ENCODE measurements around the gene SNAPC1.
A peak's percentile ranks its signal among the peaks of the same experiment; 100 is the strongest.

SNAPC1 gene

DNA sequence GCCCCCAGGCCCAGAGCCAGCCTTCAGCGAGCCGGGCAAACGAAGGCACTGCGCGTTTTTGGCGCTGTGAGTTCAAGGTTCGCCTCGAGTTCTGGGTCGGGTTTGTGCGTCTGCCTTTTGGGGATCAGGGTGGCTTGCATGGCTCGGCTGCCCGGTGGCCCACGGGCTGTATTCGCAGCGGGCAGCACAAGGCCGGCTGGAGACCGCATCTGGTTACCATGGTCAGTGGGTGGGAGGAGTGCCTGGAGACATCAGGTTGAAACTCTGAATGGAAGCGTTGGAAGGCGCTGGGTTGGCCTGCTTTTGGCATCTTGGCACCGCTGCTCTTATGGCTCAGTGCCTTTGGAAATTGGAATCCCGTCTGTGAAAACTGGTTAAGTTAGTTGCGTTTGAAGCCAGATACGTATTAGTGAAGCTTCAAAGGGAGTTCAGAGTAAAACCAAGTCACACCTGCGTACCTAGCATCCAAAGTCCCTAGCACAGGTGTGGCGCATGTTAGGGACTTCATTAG is 50.9 kb downstream of the SNAPC1 start:
- no peak for DNase-seq

- DNase-seq = no peak
These were observed 60.2 kb downstream of the SNAPC1 start for GRCh38 chr14:61822458-61822857.

GRCh38 chr14:61832783-61833182 is 70.6 kb downstream of the SNAPC1 start:
- DNase-seq = no peak

GRCh38 chr14:61836184-61836583 is 74.0 kb downstream of the SNAPC1 start:
- no peak for DNase-seq

GRCh38 chr14:61836807-61837206 is 74.6 kb downstream of the SNAPC1 start:
- no peak for DNase-seq

DNA sequence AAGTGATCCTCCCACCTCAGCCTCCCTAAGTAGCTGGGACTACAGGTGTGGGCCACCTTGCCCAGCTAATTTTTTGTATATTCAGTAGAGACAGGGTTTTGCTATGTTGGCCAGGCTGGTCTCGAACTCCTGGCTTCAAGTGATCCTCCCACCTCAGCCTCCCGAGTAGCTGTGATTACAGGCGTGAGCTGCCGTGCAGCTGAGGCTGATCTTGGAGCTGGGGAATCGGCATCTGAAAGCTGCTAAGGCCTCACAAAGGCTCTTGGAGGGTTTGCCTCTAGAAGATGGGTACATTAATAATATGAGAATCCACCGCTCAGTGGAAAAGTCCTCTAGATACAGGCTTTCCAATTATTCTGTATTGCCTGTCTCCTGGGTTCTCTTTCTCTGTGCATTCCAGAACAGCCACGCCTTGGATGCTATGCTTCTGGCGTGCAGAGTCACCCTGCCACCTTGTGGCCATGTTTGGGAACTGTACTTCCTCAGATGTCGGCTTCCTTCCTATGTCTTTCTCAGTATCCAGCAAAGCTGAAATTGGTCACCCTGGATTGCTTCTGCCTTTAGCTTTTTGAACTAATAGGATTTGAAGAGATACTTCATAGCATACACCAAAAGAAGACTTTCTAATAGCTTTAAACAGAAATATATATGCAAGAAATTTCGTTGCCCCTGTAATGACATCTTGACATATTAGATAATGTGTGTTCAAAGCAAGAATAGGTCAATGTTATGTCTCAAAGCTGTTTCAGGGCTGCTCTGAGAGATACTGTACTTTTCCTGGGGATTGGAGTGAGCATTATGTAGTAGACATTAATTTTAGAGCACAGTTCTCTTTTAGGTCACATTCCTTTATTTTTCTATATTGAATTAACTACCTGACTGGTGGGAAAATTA is 75.4 kb downstream of the SNAPC1 start:
- peak; percentile 78 for DNase-seq

DNA sequence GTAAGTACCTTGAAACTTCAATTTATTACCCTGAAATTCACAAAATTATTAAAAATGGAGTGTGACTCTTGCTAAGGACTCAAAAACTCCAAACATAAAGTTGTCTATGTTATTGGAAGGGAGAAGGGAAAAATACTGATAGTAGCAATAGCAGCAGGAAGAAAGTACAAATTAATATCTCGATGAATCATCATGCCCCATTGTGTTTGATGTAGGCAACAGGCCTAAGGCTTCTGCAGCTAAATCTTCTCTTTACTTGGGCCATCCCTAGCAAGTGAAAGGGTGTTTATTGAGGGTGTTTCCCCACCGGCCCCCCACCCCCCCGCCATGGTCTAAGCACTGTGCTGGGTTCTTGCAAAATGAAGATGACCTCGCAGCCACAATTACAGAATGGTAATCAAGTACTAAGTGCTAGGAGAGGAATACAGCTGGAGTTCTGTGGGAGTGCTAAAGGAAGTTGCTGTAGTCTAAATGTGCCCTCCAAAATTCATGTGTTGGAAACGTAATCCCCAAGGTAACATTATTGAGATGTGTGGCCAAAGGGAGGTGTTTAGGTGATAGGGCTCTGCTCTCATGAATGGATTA is 76.5 kb downstream of the SNAPC1 start:
- no peak for DNase-seq

DNA sequence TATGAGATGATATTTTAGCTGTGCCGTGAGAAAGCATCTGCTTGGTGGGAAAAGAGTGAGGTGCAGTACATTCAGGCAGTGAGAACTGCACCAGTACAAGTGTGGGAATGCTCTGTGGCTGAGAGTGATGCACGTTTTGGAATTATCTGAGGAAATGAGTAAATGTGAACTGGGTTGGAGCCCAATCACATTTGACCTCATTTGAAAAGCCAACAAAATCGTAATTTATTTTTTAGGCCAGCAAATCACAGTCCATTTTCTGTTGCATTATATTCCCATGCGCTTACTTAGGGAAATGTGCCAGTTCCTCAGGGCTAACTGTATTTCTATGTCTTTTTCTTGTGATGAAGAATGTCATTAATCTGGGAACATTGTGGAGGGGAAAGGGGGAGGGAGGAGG is 77.3 kb downstream of the SNAPC1 start:
- DNase-seq = no peak

DNA sequence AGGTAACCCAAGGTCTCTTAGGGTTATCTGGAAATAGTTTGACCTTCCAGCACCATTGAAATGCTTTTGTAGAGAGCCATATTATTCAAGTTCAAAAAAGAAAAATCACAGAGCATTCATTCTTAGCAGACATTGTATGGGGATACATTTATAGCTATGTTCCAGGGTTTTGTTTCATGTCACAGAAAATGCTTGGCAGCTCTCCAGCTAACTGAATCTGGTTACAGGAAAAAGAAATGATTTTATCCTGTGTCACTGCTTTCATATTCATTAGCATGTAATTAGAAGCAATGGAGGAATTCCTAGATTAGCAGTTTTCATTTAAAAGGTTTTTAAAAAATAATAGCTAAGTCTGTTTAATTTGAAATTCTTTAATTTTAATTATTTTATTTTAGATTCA is 78.9 kb downstream of the SNAPC1 start:
- DNase-seq = no peak
